NB4 (cell line): ENCODE results near the gene BCAS3.

ENCODE experiments used
- MYC ChIP-seq: IDR thresholded peaks from 2 replicates; pipeline ENCODE4 v1.6.1; 2011; ENCODE audit warnings: low read depth, low read length
- POLR2A ChIP-seq: IDR thresholded peaks from 2 replicates; pipeline ENCODE4 v1.6.1; 2011; ENCODE audit warnings: mild to moderate bottlenecking; ENCODE audit not compliant: insufficient read length; ENCODE audit errors: extremely low read depth
- TF ChIP-seq, protein P1 (sequence below): IDR thresholded peaks from one replicate; pipeline ENCODE4 v1.5.1; 2012; ENCODE audit warnings: low read depth, low read length

- no peak for TF ChIP-seq POLR2A
- TF ChIP-seq, protein P1, sequence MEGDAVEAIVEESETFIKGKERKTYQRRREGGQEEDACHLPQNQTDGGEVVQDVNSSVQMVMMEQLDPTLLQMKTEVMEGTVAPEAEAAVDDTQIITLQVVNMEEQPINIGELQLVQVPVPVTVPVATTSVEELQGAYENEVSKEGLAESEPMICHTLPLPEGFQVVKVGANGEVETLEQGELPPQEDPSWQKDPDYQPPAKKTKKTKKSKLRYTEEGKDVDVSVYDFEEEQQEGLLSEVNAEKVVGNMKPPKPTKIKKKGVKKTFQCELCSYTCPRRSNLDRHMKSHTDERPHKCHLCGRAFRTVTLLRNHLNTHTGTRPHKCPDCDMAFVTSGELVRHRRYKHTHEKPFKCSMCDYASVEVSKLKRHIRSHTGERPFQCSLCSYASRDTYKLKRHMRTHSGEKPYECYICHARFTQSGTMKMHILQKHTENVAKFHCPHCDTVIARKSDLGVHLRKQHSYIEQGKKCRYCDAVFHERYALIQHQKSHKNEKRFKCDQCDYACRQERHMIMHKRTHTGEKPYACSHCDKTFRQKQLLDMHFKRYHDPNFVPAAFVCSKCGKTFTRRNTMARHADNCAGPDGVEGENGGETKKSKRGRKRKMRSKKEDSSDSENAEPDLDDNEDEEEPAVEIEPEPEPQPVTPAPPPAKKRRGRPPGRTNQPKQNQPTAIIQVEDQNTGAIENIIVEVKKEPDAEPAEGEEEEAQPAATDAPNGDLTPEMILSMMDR, result no peak
- no peak for TF ChIP-seq MYC
Measured at GRCh38 chr17:61132524-61132923, 454.9 kb downstream of the BCAS3 start.
